HEK293 (cell line): Measurements from ENCODE around the gene SEMA4C.

Source experiments
- HOXA7 ChIP-seq: sonication (generic); formaldehyde crosslinking; IDR thresholded peaks from 2 replicates; pipeline ENCODE4 v1.8.1; 2022; ENCODE audit warnings: missing genetic modification reagents, borderline replicate concordance
- PRDM10 ChIP-seq: fragments of 450-650 bp; formaldehyde crosslinking; IDR thresholded peaks from 2 replicates; pipeline ENCODE4 v1.5.1; 2016; ENCODE audit warnings: missing biosample characterization, missing genetic modification characterization
- ZBTB20 ChIP-seq: fragments of 450-650 bp; formaldehyde crosslinking; IDR thresholded peaks from 2 replicates; pipeline ENCODE4 v1.5.1; 2016; ENCODE audit warnings: missing biosample characterization, missing genetic modification characterization
- ZNF19 ChIP-seq: fragments of 450-650 bp; formaldehyde crosslinking; IDR thresholded peaks from 2 replicates; pipeline ENCODE4; 2016; ENCODE audit warnings: missing biosample characterization, missing genetic modification characterization, low read depth
- ZNF274 ChIP-seq, 2 experiments: fragments of 200-500 bp in 1 of 2; fragments of 450-650 bp in 1 of 2; sonication (Bioruptor generic) in 1 of 2; formaldehyde crosslinking in 1 of 2; IDR thresholded peaks; 2 replicates each; pipeline versions ENCODE4 v1.5.1 to v1.6.1; 2014 to 2016; ENCODE audit warnings: borderline replicate concordance in 1 of 2, inconsistent platforms in 1 of 2, low read length in 1 of 2, missing biosample characterization in 1 of 2, missing genetic modification characterization in 1 of 2
- ZNF548 ChIP-seq: fragments of 450-650 bp; formaldehyde crosslinking; IDR thresholded peaks from 2 replicates; pipeline ENCODE4 v1.5.1; 2016; ENCODE audit warnings: missing biosample characterization, missing genetic modification characterization
- ZNF76 ChIP-seq: fragments of 450-650 bp; formaldehyde crosslinking; IDR thresholded peaks from 2 replicates; pipeline ENCODE4; 2016; ENCODE audit warnings: low read depth, missing biosample characterization, missing genetic modification characterization, borderline replicate concordance
- TF ChIP-seq, protein P1 (sequence below): fragments of 450-650 bp; formaldehyde crosslinking; IDR thresholded peaks from 2 replicates; pipeline ENCODE4 v1.5.1; 2016; ENCODE audit warnings: missing biosample characterization, missing genetic modification characterization

DNA sequence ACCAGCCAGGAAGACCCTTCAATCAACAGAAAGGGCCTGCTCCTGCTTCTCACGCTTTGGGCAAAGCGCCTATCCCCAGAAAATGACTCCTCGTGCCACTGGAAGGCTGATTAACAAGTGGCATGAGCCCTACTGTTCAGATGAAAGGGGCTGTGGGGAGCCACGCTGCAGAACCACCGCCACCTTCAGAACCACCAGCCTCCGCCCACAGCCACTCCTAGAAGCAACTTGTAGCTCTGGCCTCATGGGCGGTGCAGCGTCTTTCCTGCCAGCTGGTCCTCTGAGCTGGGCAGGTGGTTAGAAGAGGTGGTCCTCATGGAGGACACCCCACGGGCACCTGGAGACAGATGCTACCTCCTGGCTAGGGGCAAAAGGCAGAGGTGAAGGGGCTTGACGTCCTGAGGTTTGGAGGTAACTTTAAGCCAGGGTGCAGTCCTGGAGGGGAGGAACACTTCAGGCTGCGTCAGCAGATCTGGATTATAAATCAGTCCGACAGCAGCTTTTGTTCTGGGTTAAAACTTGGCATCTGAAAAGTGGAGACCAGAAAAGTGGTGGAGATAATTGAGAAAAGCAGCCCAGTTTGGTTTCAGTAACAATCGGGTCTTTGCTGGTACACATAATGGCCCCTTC lies 861 bp upstream of the SEMA4C start:
- TF ChIP-seq, protein P1, sequence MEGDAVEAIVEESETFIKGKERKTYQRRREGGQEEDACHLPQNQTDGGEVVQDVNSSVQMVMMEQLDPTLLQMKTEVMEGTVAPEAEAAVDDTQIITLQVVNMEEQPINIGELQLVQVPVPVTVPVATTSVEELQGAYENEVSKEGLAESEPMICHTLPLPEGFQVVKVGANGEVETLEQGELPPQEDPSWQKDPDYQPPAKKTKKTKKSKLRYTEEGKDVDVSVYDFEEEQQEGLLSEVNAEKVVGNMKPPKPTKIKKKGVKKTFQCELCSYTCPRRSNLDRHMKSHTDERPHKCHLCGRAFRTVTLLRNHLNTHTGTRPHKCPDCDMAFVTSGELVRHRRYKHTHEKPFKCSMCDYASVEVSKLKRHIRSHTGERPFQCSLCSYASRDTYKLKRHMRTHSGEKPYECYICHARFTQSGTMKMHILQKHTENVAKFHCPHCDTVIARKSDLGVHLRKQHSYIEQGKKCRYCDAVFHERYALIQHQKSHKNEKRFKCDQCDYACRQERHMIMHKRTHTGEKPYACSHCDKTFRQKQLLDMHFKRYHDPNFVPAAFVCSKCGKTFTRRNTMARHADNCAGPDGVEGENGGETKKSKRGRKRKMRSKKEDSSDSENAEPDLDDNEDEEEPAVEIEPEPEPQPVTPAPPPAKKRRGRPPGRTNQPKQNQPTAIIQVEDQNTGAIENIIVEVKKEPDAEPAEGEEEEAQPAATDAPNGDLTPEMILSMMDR = no peak
- TF ChIP-seq ZNF76 (tag by site-specific recombination) (no peak), HOXA7 (CRISPR knock-in tag) (no peak), PRDM10 (no peak), ZBTB20 (tag by site-specific recombination) (no peak), ZNF19 (tag by site-specific recombination) (no peak), ZNF274 (IDR thresholded peaks at IDR 0.05; ENCODE audit: low read length) (no peak), ZNF274 (tag by site-specific recombination; IDR thresholded peaks at IDR 0.05; ENCODE audit: borderline replicate concordance) (no peak), ZNF548 (no peak)
